Choroid plexus epithelial cell (primary cell): ENCODE measurements around the gene SERAC1.

Experiments
- DNase-seq: peaks from one replicate; pipeline ENCODE4 v3.0.0-alpha.2; 2010; ENCODE audit warnings: low read depth
- H3K4me3 ChIP-seq: 2 replicates; pipeline ENCODE4 v1.5.1; 2011; ENCODE audit warnings: low read depth, mild to moderate bottlenecking, control low read depth, low read length, moderate library complexity
- TF ChIP-seq, protein P1 (sequence below): conservative IDR thresholded peaks from 2 replicates; pipeline ENCODE4 v1.5.1; 2011; ENCODE audit warnings: low read depth, mild to moderate bottlenecking, control low read depth, inconsistent platforms, low read length, moderate library complexity

Gene SERAC1

DNA sequence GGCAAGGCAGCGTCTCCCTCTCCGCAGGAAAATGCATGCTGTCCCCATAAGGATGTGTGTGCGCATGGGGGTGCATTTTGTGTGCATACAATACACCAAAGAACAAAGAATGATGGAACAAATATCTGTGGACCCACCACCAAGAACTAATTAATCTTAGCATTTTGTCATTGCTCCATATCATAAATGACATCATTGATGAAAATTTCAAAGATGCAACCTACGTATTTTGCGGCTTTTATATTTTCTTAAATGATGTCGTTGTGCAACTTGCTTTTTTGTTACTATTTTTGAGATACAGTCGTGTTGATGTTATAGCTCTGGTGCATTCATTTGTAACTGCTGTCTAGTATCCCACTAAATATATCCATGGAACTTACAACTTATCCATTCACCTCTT is 89.7 kb downstream of the SERAC1 start:
- TF ChIP-seq, protein P1, sequence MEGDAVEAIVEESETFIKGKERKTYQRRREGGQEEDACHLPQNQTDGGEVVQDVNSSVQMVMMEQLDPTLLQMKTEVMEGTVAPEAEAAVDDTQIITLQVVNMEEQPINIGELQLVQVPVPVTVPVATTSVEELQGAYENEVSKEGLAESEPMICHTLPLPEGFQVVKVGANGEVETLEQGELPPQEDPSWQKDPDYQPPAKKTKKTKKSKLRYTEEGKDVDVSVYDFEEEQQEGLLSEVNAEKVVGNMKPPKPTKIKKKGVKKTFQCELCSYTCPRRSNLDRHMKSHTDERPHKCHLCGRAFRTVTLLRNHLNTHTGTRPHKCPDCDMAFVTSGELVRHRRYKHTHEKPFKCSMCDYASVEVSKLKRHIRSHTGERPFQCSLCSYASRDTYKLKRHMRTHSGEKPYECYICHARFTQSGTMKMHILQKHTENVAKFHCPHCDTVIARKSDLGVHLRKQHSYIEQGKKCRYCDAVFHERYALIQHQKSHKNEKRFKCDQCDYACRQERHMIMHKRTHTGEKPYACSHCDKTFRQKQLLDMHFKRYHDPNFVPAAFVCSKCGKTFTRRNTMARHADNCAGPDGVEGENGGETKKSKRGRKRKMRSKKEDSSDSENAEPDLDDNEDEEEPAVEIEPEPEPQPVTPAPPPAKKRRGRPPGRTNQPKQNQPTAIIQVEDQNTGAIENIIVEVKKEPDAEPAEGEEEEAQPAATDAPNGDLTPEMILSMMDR: no peak
- no peak for DNase-seq
- no peak overlapping the region for H3K4me3 ChIP-seq

DNA sequence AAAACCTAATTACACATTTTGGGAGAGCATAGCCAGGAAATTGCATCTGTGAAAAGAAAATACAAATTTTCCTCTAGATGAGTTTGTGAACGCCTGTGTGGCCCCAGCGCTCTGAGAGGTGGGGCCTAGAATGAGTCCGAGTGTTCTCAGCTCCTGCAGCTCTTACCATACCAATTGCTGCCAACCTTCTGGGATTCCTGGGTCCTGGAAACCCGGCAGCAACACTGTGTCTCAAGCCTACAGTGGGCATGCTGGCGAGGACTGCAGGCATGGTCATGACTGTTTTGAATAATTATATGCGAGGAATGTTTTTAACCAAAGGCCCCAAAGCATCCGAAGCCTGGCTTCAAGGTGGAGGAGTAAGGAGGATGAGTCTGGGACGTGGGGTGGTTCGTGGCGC is 90.4 kb downstream of the SERAC1 start:
- TF ChIP-seq, protein P1: no peak
- DNase-seq: no peak
- H3K4me3 ChIP-seq: no peak overlapping the region

DNA sequence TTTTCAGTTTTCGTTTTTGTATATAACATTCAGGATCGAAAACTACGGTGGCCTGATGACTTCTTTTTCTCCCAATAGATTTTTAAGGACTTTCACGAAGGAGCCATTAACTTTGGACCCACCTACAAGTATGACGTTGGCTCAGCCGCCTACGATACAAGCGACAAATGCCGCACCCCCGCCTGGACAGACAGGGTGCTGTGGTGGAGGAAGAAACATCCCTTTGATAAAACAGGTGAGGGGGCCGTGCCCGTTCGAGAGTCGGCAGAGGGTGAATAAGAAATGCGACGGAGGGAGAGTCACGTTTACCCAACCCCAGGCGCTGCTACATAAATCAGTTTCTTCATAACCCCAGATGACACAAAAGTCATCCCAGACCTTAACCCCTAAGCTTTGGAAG is 91.5 kb downstream of the SERAC1 start:
- TF ChIP-seq, protein P1: no peak
- H3K4me3 ChIP-seq: no peak overlapping the region
- no peak for DNase-seq

DNA sequence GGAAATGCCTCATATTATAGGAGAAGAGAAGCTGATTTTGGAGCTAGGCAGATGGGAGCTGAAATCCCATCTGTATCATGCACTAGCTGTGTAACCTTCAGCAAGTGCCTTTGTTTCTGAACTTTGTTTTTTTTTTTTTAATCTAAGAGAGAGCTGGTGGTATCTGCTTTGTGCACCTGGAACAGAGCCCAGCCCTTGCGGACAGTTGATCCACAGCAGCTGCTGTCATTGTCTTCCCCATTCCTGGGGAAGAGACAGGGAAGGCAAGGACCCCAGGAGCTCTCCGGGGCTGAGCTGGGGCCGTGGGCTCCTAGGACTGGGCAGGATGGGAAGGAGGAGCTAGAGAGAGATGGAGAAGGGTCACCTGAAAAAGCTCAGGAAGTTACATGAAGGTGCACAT is 94.3 kb downstream of the SERAC1 start:
- no peak for DNase-seq
- TF ChIP-seq, protein P1: no peak
- H3K4me3 ChIP-seq: no peak overlapping the region

DNA sequence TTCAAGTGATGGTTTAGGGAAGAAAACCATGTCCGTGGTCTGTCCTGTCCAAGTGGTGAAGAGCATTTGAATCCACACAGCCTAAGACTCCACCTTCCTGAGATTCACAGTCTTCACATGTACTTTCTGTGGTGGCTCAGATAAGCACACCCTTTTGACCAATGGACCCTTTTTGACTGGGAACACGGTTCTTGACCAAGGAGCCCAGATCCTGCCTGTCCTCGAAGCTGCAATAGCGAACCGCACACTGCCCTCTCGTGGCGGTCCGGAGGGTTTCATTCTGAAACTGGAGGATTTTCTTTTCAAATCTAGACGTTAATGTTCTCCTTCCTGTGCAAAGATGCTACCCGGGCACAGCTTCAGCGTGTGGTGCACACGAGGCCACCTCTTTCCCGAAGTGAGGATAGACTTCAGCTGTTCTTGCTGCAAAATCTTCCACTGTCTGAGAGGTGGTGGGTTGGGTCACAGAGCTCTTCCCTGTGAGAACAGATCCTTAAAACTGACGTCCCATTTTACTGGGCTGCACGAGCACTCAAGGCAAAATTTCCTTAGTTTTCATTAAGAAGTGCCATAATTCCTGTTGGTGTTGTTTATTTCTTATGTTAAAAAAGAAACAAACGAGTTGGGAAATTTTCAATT is 95.9 kb downstream of the SERAC1 start:
- TF ChIP-seq, protein P1: peak; percentile 92
- DNase-seq: peak; percentile 86
- H3K4me3 ChIP-seq: no peak overlapping the region

DNA sequence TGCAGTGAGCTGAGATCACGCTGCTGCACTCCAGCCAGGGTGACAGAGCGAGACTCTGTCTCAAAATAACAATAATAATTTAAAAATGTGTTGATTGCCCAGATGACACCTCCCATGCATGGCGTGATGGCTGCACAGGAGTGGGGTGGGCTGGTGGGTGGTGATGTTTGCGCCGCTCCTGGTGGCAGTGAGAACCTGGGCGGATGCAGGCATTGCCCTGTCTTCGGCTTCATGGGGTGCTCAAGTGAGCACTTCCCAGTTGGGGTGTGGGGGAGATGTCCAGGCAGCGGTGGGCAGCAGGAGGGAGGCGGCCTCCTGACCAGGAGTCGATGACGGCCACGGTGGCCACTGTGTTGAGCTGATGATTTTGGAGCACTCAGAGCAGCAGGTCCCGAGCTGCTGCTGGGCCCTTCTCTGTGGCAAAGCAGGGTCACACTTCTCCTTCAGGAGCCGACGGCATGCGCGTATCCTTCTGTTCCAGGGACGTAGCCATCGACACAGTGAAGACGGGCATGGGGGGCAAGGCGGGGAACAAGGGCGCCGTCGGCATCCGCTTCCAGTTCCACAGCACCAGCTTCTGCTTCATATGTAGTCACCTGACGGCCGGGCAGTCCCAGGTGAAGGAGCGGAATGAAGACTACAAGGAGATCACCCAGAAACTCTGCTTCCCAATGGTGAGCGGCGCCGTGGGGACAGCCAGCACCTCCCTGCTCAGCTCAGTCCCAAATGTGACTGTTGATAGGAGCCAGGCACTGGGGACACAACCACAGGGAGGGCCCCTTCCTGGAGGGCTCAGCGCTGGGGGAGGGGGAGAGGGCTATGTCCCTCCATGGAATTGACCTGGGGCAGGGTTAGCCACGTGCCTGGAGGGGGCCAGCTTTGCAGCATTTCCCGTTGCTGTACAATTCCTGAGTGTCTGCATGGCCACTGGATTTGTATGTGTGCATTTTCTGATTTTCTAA is 96.7 kb downstream of the SERAC1 start:
- TF ChIP-seq, protein P1: no peak
- no peak overlapping the region for H3K4me3 ChIP-seq
- no peak for DNase-seq
